Stimulated activated CD8-positive, alpha-beta memory T cell treated with anti-CD3 and anti-CD28 coated beads, Interleukin-4, amount 100 ng/mL, for 1 hour (primary cell): ENCODE data around the gene KIF26B.
"Not testable (repeated sequence)": the region's sequence is repeated elsewhere in the genome, so short reads cannot be mapped to it uniquely, and the experiment has no call there.

Source experiments
- DNase-seq, 2 donors: peaks; one replicate each; pipeline ENCODE4 v3.0.0-alpha.2; 2020; ENCODE audit warnings: low read depth in 2 of 2, low spot score in 1 of 2

Gene KIF26B

GRCh38 chr1:245380790-245381535 is 226.2 kb downstream of the KIF26B start:
- no peak for DNase-seq

- DNase-seq: no peak
Observed at GRCh38 chr1:245382981-245383380, 228.2 kb downstream of the KIF26B start.

- no peak for DNase-seq
Observed at GRCh38 chr1:245383396-245384330, 228.9 kb downstream of the KIF26B start.

GRCh38 chr1:245386297-245386971 is 231.6 kb downstream of the KIF26B start:
- no peak for DNase-seq

- DNase-seq: no peak
Observed at GRCh38 chr1:245388687-245389086, 233.9 kb downstream of the KIF26B start.

GRCh38 chr1:245389873-245390272 is 235.1 kb downstream of the KIF26B start:
- no peak for DNase-seq

GRCh38 chr1:245390975-245391374 is 236.2 kb downstream of the KIF26B start:
- DNase-seq: no peak

- DNase-seq: no peak
Observed at GRCh38 chr1:245393694-245394093, 238.9 kb downstream of the KIF26B start.

- DNase-seq: no peak
Observed at GRCh38 chr1:245395680-245396079, 240.9 kb downstream of the KIF26B start.

- DNase-seq: no peak
Observed at GRCh38 chr1:245396615-245397014, 241.8 kb downstream of the KIF26B start.

GRCh38 chr1:245397771-245398170 is 243.0 kb downstream of the KIF26B start:
- DNase-seq: no peak

GRCh38 chr1:245398180-245398579 is 243.4 kb downstream of the KIF26B start:
- no peak for DNase-seq

GRCh38 chr1:245401881-245402587 is 247.2 kb downstream of the KIF26B start:
- DNase-seq: no peak

- DNase-seq: not testable (repeated sequence)
Observed at GRCh38 chr1:245402998-245403397, 248.2 kb downstream of the KIF26B start.

- no peak for DNase-seq
Observed at GRCh38 chr1:245404527-245404926, 249.7 kb downstream of the KIF26B start.

- no peak for DNase-seq
Observed at GRCh38 chr1:245404952-245405351, 250.2 kb downstream of the KIF26B start.

- DNase-seq: no peak
Observed at GRCh38 chr1:245406426-245406825, 251.6 kb downstream of the KIF26B start.

GRCh38 chr1:245407983-245408382 is 253.2 kb downstream of the KIF26B start:
- no peak for DNase-seq

GRCh38 chr1:245409341-245410195 is 254.8 kb downstream of the KIF26B start:
- DNase-seq: no peak
